DOHH2 (cell line): Measurements from ENCODE around the gene IFT88.

Source experiments
- CTCF ChIP-seq: fragments of 200-600 bp; sonication (generic); IDR thresholded peaks from one replicate; pipeline ENCODE4 v1.5.1; 2014; ENCODE audit warnings: antibody characterized with exemption, mild to moderate bottlenecking, low read depth, low read length; ENCODE audit not compliant: poor library complexity, severe bottlenecking
- EZH2phosphoT487 ChIP-seq: fragments of 200-600 bp; sonication (generic); IDR thresholded peaks from 2 replicates; pipeline ENCODE4 v1.6.1; 2017; ENCODE audit warnings: borderline replicate concordance, mild to moderate bottlenecking, antibody characterized with exemption, low read length, moderate library complexity, mixed read lengths

GRCh38 chr13:20571676-20572075, 4.7 kb downstream of the IFT88 start:
- no peak for TF ChIP-seq CTCF
- TF ChIP-seq EZH2phosphoT487, result no peak
